ENCODE results near the gene TMEM88.

GRCh38 chr17:7852919-7853690 is 1.8 kb upstream of the TMEM88 start:
- TF ChIP-seq POLR2A (IDR thresholded peaks at IDR 0.05) (no peak), CTCF (IDR thresholded peaks at IDR 0.05) (no peak), POLR2AphosphoS5 (IDR thresholded peaks at IDR 0.05) (no peak)
